Psoas muscle (tissue), 8 donors: ENCODE measurements around the gene COL3A1. TPM values are rescaled to one million over a fixed set of nuclear protein-coding genes. Genes with fewer than 3 reads are reported as not detected.

Experiments used
- ATAC-seq, 4 donors: fragments of 200-7000 bp; cut with Tn5 transposase; one replicate each; pipeline ENCODE4 v1.9.1; 2020; ENCODE audit warnings: moderate library complexity in 3 of 4, mild to moderate bottlenecking in 2 of 4
- DNase-seq, 2 donors: peaks; one replicate each; pipeline ENCODE4 v3.0.0-alpha.2; 2020
- H3K27ac ChIP-seq: fragments of 200-600 bp; one replicate; pipeline ENCODE4 v1.8.0; 2022
- H3K27me3 ChIP-seq, 3 donors: fragments of 200-600 bp in 1 of 3; one replicate each; pipeline versions ENCODE4 v1.6.1 to v1.8.0; 2013 to 2022; ENCODE audit warnings: low read length in 2 of 3, mild to moderate bottlenecking in 2 of 3, moderate library complexity in 1 of 3; ENCODE audit not compliant: insufficient read depth in 3 of 3
- H3K36me3 ChIP-seq, 2 donors: fragments of 200-600 bp in 1 of 2; one replicate each; pipeline versions ENCODE4 v1.6.1 to v1.8.0; 2013 to 2022; ENCODE audit warnings: low read depth in 1 of 2, mild to moderate bottlenecking in 1 of 2, moderate library complexity in 1 of 2; ENCODE audit not compliant: insufficient read depth in 1 of 2
- H3K4me1 ChIP-seq: fragments of 200-600 bp; one replicate; pipeline ENCODE4 v1.8.0; 2022
- H3K4me3 ChIP-seq: fragments of 200-600 bp; one replicate; pipeline ENCODE4 v1.8.0; 2022; ENCODE audit warnings: mild to moderate bottlenecking
- H3K9me3 ChIP-seq: fragments of 200-600 bp; one replicate; pipeline ENCODE4 v1.8.0; 2022
- CTCF ChIP-seq: fragments of 200-600 bp; IDR thresholded peaks from one replicate; pipeline ENCODE4 v1.8.0; 2022; ENCODE audit warnings: antibody characterized with exemption
- WGBS, 3 donors: extraction: QIAGEN DNeasy Blood & Tissue Kit; methylation state at CpG; one replicate each; pipeline versions ENCODE4 v1.1.6 to v1.1.7; 2013; 5-methylcytosine and 5-hydroxymethylcytosine counted together
- intact Hi-C, 2 donors: fragments of 100-400 bp; cut with DNase I; formaldehyde crosslinking; loops; one replicate each; pipeline versions ENCODE4 v1.11.0 to v1.14.2; 2022
- polyA plus RNA-seq, 3 donors: library from polyadenylated mRNA; stranded (reverse); fragments of 200-250 nt; gene quantifications; one replicate each; pipeline ENCODE4 v1.2.3, GENCODE V29; 2013
- total RNA-seq, 4 donors: library from RNA; stranded (reverse); fragmentation: NEBNext Ultra II Directional in 2 of 4; extraction: Animal tissue kit (Norgen Biotek cat#: 25700) in 2 of 4; gene quantifications; one replicate each; pipeline versions ENCODE4 v1.2.1 to v1.2.4, GENCODE V29; 2021 to 2023
- donor health status: healthy with polysubstance abuse.
- donor health status: DM: no; HTN: no; CAD: no; lungs with moderate emphysema.
- donor health status: Bipolar disorder and iron deficiency.
- donor health status: healthy.
- donor health status: DM: yes; HTN: yes; CAD: no.
- donor health status: DM: no; HTN: no; CAD: no.
- donor health status: DM: no; HTN: no; CAD: no.
- donor health status: DM: yes; HTN: yes; CAD: no.

Gene COL3A1
- total and polyA plus RNA-seq, 7 donors, result 9.4 to 73.1 (median 19.8) TPM

GRCh38 chr2:188956961-188957360 lies 17.2 kb upstream of the COL3A1 start:
- intact Hi-C loops, result no loop called here
- DNase-seq (no peak), ATAC-seq (no peak)
- Histone ChIP-seq H3K27me3 (no peaks in the 10 kb centered on the region), H3K36me3 (no peaks in the 10 kb centered on the region), H3K4me1 (no peaks in the 10 kb centered on the region), H3K27ac (no peak overlapping the region), H3K9me3 (no peaks in the 10 kb centered on the region), H3K4me3 (no peak overlapping the region)
- TF ChIP-seq CTCF, result no peak
- 11 to 26% (median 14%) methylated on average over 5 of the region's 5 CpGs for WGBS, 3 donors

DNA sequence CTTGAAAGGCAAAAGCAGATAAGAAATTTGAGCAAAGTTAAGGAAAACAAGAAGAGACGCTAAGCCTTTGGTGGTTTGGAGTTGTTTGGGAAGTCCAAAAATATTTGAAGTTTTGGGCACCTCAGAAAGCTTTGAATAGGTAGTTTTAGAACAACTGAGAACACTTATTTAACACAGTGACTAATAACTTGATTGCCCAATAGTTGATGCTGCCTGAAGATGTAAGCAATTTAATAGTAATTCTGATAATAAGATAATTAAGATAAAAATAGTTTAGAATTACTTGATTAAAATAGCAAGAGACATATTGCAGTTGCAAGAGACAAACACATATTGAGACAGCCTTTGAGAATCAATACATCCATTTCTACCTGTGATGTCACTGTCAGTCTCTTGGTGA lies 16.5 kb upstream of the COL3A1 start:
- WGBS, 3 donors, result 93 to 99% (median 95%) methylated on average over 1 of the region's 1 CpG
- no peak for ATAC-seq
- Histone ChIP-seq H3K27ac (no peak overlapping the region), H3K4me3 (no peak overlapping the region), H3K36me3 (no peaks in the 10 kb centered on the region), H3K9me3 (no peaks in the 10 kb centered on the region), H3K4me1 (no peaks in the 10 kb centered on the region), H3K27me3 (no peaks in the 10 kb centered on the region)
- no peak for TF ChIP-seq CTCF
- no peak for DNase-seq
- intact Hi-C loops, result no loop called here

GRCh38 chr2:188963741-188964140 lies 10.4 kb upstream of the COL3A1 start:
- Histone ChIP-seq H3K4me1 (no peaks in the 10 kb centered on the region), H3K9me3 (no peaks in the 10 kb centered on the region), H3K4me3 (no peak overlapping the region), H3K36me3 (no peaks in the 10 kb centered on the region), H3K27me3 (no peaks in the 10 kb centered on the region), H3K27ac (no peak overlapping the region)
- intact Hi-C loops, result no loop called here
- no peak for TF ChIP-seq CTCF
- ATAC-seq (no peak), DNase-seq (no peak)
- WGBS, 3 donors, result 42 to 60% (median 47%) methylated on average over 3 of the region's 3 CpGs

DNA sequence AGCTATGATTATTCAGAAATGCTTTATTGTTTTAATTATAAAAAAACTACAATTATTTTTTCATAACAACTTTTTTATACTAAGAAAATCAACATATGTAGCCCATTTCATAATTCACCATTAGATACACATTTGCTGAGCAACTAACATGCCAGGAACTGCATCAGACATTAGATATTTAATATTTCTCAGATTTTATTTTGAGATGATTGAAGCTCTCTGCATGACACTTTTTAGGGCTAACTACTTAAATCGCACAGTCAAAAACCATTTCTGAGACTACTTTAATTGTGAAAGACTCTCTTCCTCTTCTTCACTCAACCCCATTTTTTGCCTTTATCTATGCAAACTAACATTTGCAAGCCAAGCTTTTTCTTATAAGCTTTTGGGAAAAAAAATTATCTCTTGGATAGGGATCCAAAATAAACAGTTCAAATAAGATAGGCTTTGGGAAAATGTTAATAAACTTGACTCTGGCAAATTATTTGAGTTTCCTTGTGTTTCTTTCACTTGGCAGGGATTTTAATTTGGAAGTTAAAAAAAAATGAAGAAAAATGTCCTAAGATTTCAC lies 9.1 kb upstream of the COL3A1 start:
- WGBS, 3 donors, result 37 to 65% (median 61%) methylated on average over 1 of the region's 1 CpG
- Histone ChIP-seq H3K27ac (no peak overlapping the region), H3K27me3 (no peaks in the 10 kb centered on the region), H3K9me3 (no peaks in the 10 kb centered on the region), H3K36me3 (no peaks in the 10 kb centered on the region), H3K4me3 (no peak overlapping the region), H3K4me1 (no peaks in the 10 kb centered on the region)
- DNase-seq (no peak), ATAC-seq (no peak)
- no peak for TF ChIP-seq CTCF
- intact Hi-C loops, result no loop called here

DNA sequence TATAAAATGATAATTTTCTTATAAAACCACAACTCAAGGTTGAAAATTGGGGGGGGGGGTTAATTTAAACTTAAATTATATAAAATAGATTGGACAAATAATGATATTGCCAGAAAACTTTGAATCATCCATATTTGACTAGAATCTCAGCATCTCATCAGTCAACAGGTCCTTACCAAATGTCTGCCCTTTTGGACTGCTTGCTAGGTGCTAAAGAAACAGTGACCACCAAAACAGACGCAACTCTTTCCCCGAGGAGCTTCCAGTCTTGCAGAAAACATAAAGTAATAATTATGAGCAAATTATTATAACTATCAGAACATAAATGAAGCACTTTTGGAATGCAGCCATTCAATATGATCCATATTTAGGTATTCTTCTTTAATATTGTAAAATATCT lies 8.6 kb upstream of the COL3A1 start:
- intact Hi-C loops, result no loop called here
- Histone ChIP-seq H3K36me3 (no peaks in the 10 kb centered on the region), H3K27me3 (no peaks in the 10 kb centered on the region), H3K4me1 (no peaks in the 10 kb centered on the region), H3K4me3 (no peak overlapping the region), H3K9me3 (no peaks in the 10 kb centered on the region), H3K27ac (peak overlapping the region; percentile 10)
- ATAC-seq, result no peak
- WGBS, 3 donors, result 74 to 84% (median 77%) methylated on average over 2 of the region's 2 CpGs
- TF ChIP-seq CTCF, result no peak
- no peak for DNase-seq
